NB4 (cell line): ENCODE results near the gene AP5M1.
"Not testable (repeated sequence)": the region's sequence is repeated elsewhere in the genome, so short reads cannot be mapped to it uniquely, and the experiment has no call there.

ENCODE experiments used
- DNase-seq: peaks from one replicate; pipeline ENCODE4 v3.0.0; 2010; ENCODE audit warnings: low read depth
- H3K4me3 ChIP-seq: one replicate; pipeline ENCODE4 v1.5.1; 2011; ENCODE audit warnings: mild to moderate bottlenecking, low read depth, low read length, moderate library complexity
- CTCF ChIP-seq: IDR thresholded peaks from one replicate; pipeline ENCODE4 v1.5.1; 2012; ENCODE audit warnings: low read depth, low read length
- MAX ChIP-seq: IDR thresholded peaks from 2 replicates; pipeline ENCODE4 v1.6.1; 2011; ENCODE audit warnings: low read depth, low read length
- MYC ChIP-seq: IDR thresholded peaks from 2 replicates; pipeline ENCODE4 v1.6.1; 2011; ENCODE audit warnings: low read depth, low read length
- POLR2A ChIP-seq: IDR thresholded peaks from 2 replicates; pipeline ENCODE4 v1.6.1; 2011; ENCODE audit warnings: mild to moderate bottlenecking; ENCODE audit not compliant: insufficient read length; ENCODE audit errors: extremely low read depth

The AP5M1 gene

GRCh38 chr14:57243320-57243719 is 25.5 kb upstream of the AP5M1 start:
- no peak overlapping the region for H3K4me3 ChIP-seq
- TF ChIP-seq MAX = no peak

GRCh38 chr14:57244106-57244505 is 24.7 kb upstream of the AP5M1 start:
- TF ChIP-seq MAX = no peak
- TF ChIP-seq MYC = no peak
- TF ChIP-seq CTCF = no peak
- TF ChIP-seq POLR2A = no peak
- H3K4me3 ChIP-seq = no peak overlapping the region
- no peak for DNase-seq

More at GRCh38 chr14:57243320-57243719, 25.5 kb upstream of the AP5M1 start:
- no peak for DNase-seq

- no peak overlapping the region for H3K4me3 ChIP-seq
- no peak for DNase-seq
- TF ChIP-seq POLR2A = no peak
- no peak for TF ChIP-seq CTCF
- TF ChIP-seq MYC = no peak
- no peak for TF ChIP-seq MAX
These were observed 22.8 kb upstream of the AP5M1 start for GRCh38 chr14:57245941-57246340.

GRCh38 chr14:57246933-57247657 is 21.7 kb upstream of the AP5M1 start:
- DNase-seq = no peak
- TF ChIP-seq CTCF (no peak), MAX (no peak), MYC (no peak), POLR2A (no peak)
- H3K4me3 ChIP-seq = no peak overlapping the region

- no peak for TF ChIP-seq MAX
- TF ChIP-seq CTCF = no peak
- no peak for TF ChIP-seq POLR2A
- no peak for TF ChIP-seq MYC
These were observed 13.9 kb upstream of the AP5M1 start for GRCh38 chr14:57254884-57255283.

GRCh38 chr14:57258221-57258620 is 10.6 kb upstream of the AP5M1 start:
- not testable (repeated sequence) for H3K4me3 ChIP-seq, DNase-seq

More at GRCh38 chr14:57254884-57255283, 13.9 kb upstream of the AP5M1 start:
- no peak for DNase-seq
- no peak overlapping the region for H3K4me3 ChIP-seq

- no peak overlapping the region for H3K4me3 ChIP-seq
- no peak for DNase-seq
- TF ChIP-seq MYC = no peak
- no peak for TF ChIP-seq MAX
- TF ChIP-seq POLR2A = no peak
These were observed 9.1 kb upstream of the AP5M1 start for GRCh38 chr14:57259672-57260071.
